Pons (tissue), 1 donor: ENCODE results near the gene TRIM5.
"Not testable (repeated sequence)": the region's sequence is repeated elsewhere in the genome, so short reads cannot be mapped to it uniquely, and the experiment has no call there.

ENCODE experiments used
- DNase-seq: peaks from one replicate; pipeline ENCODE4 v3.0.0-alpha.2; 2016; ENCODE audit warnings: low spot score

TRIM5 gene

DNA sequence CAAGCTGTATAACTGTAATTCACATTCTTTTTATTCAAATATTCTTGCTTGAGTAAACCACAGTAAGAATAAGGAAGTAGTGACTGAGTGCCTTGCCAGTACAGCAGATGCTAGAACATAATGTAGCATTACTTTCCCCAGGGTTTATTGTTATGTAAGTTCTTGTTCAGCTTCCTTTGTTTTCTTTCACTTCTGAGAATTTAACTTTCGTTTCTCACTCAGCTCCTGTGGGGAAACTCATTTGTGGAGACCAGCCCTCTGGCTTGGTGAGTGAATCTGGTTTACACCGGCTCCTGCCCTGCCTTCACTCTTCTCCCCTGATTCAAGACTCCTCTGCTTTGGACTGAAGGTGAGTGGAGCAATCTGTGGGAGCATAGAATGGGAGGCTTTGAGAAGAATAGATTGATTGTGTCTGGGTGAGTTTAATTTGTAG, 4.7 kb upstream of the TRIM5 start, which contains the start of gene TRIM22:
Gene TRIM22 (plus strand): TSS at position 240 of the 433 bp plus-strand sequence. CDS start 6,443 bp downstream, outside the sequence.
- peak; percentile 83 for DNase-seq

- no peak for DNase-seq
Observed at GRCh38 chr11:5688482-5688881, 3.6 kb upstream of the TRIM5 start.

GRCh38 chr11:5686426-5686825, 1.6 kb upstream of the TRIM5 start:
- no peak for DNase-seq

- peak; percentile 7 for DNase-seq
Observed at GRCh38 chr11:5684036-5684645, 733 bp downstream of the TRIM5 start.

- DNase-seq: not testable (repeated sequence)
Observed at GRCh38 chr11:5683620-5684019, 1.3 kb downstream of the TRIM5 start.

- not testable (repeated sequence) for DNase-seq
Observed at GRCh38 chr11:5682890-5683441, 1.9 kb downstream of the TRIM5 start.

DNA sequence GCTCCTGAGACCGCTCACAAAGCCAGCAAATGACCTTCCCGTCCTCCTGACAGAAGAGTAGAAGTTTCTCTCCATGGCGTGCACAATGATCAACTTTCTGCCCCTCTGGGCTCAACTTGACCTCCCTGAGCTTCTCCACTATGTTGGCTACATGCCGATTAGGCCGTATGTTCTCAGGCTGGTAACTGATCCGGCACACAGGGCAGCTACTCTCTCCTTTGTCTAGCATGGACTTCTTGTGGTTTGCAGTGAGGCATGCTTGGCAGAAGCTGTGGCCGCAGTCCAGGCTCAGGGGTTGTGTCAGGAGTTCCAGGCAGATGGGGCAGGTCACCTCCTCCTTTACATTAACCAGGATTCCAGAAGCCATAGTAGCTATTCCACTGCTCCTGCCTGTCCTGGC, 5.1 kb downstream of the TRIM5 start:
- DNase-seq: no peak

GRCh38 chr11:5674391-5674790, 10.5 kb downstream of the TRIM5 start:
- no peak for DNase-seq

GRCh38 chr11:5671831-5672230, 13.0 kb downstream of the TRIM5 start:
- no peak for DNase-seq

- DNase-seq: no peak
Observed at GRCh38 chr11:5666402-5666793, 18.5 kb downstream of the TRIM5 start.

DNA sequence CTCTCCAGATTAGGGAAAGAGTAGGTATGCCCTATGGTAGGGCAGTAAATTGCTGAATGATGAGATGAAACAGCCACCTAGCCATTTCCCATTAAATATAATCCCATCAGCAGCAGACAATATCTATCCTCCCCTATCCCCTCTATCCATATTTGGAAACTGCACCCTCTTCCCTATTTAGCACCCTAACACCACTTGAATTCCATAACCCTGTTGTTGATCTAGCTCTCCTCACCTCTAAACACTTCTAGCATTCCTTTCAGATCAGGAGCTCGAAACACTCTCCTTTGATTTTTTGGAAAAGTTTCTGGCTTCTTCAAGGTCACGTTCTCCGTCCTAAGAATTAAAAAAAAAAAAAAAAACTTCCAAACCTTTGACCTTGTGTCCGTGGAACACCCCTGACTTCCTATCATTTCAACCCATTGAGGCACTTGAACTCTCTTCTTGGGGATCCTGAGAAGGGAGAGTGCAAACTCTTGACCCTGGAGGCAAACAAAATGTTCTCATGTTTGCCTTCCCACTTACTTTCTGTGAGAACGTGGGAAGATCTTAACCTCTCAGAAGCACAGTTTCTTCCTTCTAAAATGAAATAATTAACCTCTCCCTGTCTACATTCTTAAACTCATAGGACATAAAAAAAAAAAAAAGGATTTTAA, 19.0 kb downstream of the TRIM5 start:
- DNase-seq: no peak

- DNase-seq: no peak
Observed at GRCh38 chr11:5665051-5665570, 19.8 kb downstream of the TRIM5 start.

GRCh38 chr11:5663511-5663910, 21.4 kb downstream of the TRIM5 start:
- DNase-seq: no peak

- DNase-seq: no peak
Observed at GRCh38 chr11:5658318-5658717, 26.6 kb downstream of the TRIM5 start.

DNA sequence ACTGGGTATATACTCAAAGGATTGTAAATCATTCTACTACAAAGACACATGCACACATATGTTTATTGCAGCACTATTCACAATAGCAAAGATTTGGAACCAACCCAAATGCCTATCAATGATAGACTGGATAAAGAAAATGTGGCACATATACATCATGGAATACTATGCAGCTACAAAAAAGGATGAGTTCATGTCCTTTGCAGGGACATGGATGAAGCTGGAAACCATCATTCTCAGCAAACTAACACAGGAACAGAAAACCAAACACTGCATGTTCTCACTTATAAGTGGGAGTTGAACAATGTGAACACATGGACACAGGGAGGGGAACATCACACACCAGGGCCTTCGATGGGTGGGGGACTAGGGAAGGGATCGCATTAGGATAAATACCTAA, 27.9 kb downstream of the TRIM5 start:
- DNase-seq: not testable (repeated sequence)

- DNase-seq: no peak
Observed at GRCh38 chr11:5655474-5655873, 29.4 kb downstream of the TRIM5 start.

- DNase-seq: no peak
Observed at GRCh38 chr11:5646139-5646538, 38.7 kb downstream of the TRIM5 start.

DNA sequence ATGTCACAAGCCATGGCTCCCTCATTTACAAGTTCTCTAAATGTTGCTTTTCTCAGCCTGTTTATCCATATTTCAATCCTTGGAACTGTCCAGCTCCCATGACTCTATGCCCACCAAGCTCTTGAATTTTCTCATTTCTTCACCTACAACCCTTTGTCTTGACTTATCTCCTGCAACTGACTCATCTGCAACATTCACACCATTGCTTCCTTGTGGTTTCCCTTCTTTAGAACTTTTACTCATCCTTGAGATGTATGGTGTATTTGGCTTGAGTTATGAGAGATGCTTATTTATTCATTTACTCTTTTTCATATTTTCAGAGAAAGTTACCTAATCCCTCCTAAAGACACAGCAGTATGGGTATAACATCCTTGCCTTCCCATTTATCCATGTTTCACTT, 41.3 kb downstream of the TRIM5 start:
- DNase-seq: no peak

GRCh38 chr11:5639953-5640352, 44.9 kb downstream of the TRIM5 start:
- DNase-seq: no peak

DNA sequence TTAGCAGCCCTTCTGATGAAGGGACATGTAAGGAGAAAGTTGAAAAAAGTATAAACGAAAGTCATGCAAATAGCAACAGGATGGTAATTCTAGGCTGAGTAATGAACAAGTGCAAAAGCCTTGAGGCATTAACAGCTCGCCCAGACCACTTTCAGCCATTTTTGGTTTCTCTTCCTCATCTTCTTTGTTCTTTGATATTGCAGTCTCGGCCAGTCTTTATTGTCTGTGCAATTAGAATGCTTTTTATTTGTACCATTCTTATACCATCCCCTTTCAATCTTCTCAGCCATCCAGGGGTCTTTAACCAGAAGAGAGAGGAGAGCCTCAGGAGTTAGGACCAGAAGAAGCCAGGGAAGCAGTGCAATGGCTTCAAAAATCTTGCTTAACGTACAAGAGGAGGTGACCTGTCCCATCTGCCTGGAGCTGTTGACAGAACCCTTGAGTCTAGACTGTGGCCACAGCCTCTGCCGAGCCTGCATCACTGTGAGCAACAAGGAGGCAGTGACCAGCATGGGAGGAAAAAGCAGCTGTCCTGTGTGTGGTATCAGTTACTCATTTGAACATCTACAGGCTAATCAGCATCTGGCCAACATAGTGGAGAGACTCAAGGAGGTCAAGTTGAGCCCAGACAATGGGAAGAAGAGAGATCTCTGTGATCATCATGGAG, 52.8 kb downstream of the TRIM5 start:
- no peak for DNase-seq

DNA sequence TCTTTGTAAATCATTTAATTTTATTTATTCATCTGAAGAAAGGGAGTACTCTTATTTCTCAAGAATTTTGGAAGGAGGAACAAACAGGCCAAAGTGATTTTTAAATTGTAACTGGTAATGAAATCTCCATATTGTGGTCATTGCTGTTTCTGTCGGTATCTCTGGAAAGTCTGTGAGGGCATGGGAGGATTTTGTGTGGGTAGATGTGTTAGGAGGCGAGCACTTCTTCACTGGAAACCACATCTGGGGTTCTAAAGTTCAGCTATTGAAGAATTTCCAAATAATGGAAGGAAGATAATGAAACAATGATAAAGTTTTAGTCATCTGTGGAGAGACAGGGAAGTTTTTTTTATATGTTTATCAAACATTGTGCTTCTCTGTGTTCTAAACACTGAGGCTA, 53.5 kb downstream of the TRIM5 start:
- DNase-seq: no peak

- DNase-seq: no peak
Observed at GRCh38 chr11:5626196-5626595, 58.7 kb downstream of the TRIM5 start.

- no peak for DNase-seq
Observed at GRCh38 chr11:5625281-5625680, 59.6 kb downstream of the TRIM5 start.
